Neutrophil (primary cell): ENCODE measurements around the gene PLCL1.

Experiments
- H3K27ac ChIP-seq: fragments of 200-600 bp; sonication (generic); 2 replicates; pipeline ENCODE4 v1.5.1; 2016; ENCODE audit warnings: mild to moderate bottlenecking, moderate library complexity
- H3K27me3 ChIP-seq: fragments of 200-600 bp; sonication (generic); 2 replicates; pipeline ENCODE4 v1.6.0; 2016; ENCODE audit warnings: mild to moderate bottlenecking
- H3K36me3 ChIP-seq: fragments of 200-600 bp; sonication (generic); 2 replicates; pipeline ENCODE4 v1.5.1; 2017
- H3K4me1 ChIP-seq, 2 experiments: fragments of 200-600 bp in 1 of 2; sonication (generic) in 1 of 2; 1 replicate in 1 of 2; 2 replicates in 1 of 2; pipeline versions ENCODE4 v1.5.1 to v1.6.1; 2013 to 2016; ENCODE audit warnings: low read depth in 1 of 2, low read length in 1 of 2, mild to moderate bottlenecking in 1 of 2, moderate library complexity in 1 of 2; ENCODE audit not compliant: control insufficient read depth in 1 of 2, insufficient read depth in 1 of 2
- H3K4me3 ChIP-seq, 2 experiments: fragments of 200-600 bp in 1 of 2; sonication (generic) in 1 of 2; 1 replicate in 1 of 2; 2 replicates in 1 of 2; pipeline ENCODE4 v1.5.1; 2013 to 2016; ENCODE audit warnings: low read depth in 1 of 2, low read length in 1 of 2, mild to moderate bottlenecking in 1 of 2, moderate library complexity in 1 of 2
- H3K9me3 ChIP-seq: fragments of 200-600 bp; sonication (generic); 2 replicates; pipeline ENCODE4 v1.5.1; 2016
- CTCF ChIP-seq: fragments of 200-600 bp; sonication (generic); IDR thresholded peaks from 2 replicates; pipeline ENCODE4 v1.5.1; 2016; ENCODE audit warnings: antibody characterized with exemption

The PLCL1 gene

GRCh38 chr2:197994751-197995150, 190.4 kb downstream of the PLCL1 start:
- H3K27me3 ChIP-seq, result no peaks in the 10 kb centered on the region
- no peaks in the 10 kb centered on the region for H3K9me3 ChIP-seq
- no peak overlapping the region for H3K4me3 ChIP-seq
- H3K27ac ChIP-seq, result no peak overlapping the region
- H3K4me1 ChIP-seq, result no peaks in the 10 kb centered on the region
- TF ChIP-seq CTCF, result no peak
- no peaks in the 10 kb centered on the region for H3K36me3 ChIP-seq

GRCh38 chr2:197996583-197996982, 192.2 kb downstream of the PLCL1 start:
- Histone ChIP-seq H3K27ac (no peak overlapping the region), H3K4me1 (no peaks in the 10 kb centered on the region), H3K27me3 (no peaks in the 10 kb centered on the region), H3K9me3 (no peaks in the 10 kb centered on the region), H3K36me3 (no peaks in the 10 kb centered on the region), H3K4me3 (no peak overlapping the region)
- no peak for TF ChIP-seq CTCF

GRCh38 chr2:197997083-197997541, 192.7 kb downstream of the PLCL1 start:
- Histone ChIP-seq H3K36me3 (no peaks in the 10 kb centered on the region), H3K27ac (no peak overlapping the region), H3K4me1 (no peaks in the 10 kb centered on the region), H3K4me3 (no peak overlapping the region), H3K27me3 (no peaks in the 10 kb centered on the region), H3K9me3 (no peaks in the 10 kb centered on the region)
- no peak for TF ChIP-seq CTCF

- Histone ChIP-seq H3K27me3 (no peaks in the 10 kb centered on the region), H3K4me1 (no peaks in the 10 kb centered on the region), H3K9me3 (no peaks in the 10 kb centered on the region), H3K27ac (no peak overlapping the region), H3K36me3 (no peaks in the 10 kb centered on the region), H3K4me3 (no peak overlapping the region)
- no peak for TF ChIP-seq CTCF
Measured at GRCh38 chr2:197998702-197999101, 194.3 kb downstream of the PLCL1 start.

- Histone ChIP-seq H3K27ac (no peak overlapping the region), H3K4me1 (no peaks in the 10 kb centered on the region), H3K36me3 (no peaks in the 10 kb centered on the region), H3K27me3 (no peaks in the 10 kb centered on the region), H3K9me3 (no peaks in the 10 kb centered on the region), H3K4me3 (no peak overlapping the region)
- TF ChIP-seq CTCF, result no peak
Measured at GRCh38 chr2:198000417-198000816, 196.0 kb downstream of the PLCL1 start.

GRCh38 chr2:198004173-198004572, 199.8 kb downstream of the PLCL1 start:
- no peaks in the 10 kb centered on the region for H3K4me1 ChIP-seq
- no peaks in the 10 kb centered on the region for H3K36me3 ChIP-seq
- TF ChIP-seq CTCF, result no peak
- H3K27me3 ChIP-seq, result no peaks in the 10 kb centered on the region
- no peaks in the 10 kb centered on the region for H3K9me3 ChIP-seq
- no peak overlapping the region for H3K27ac ChIP-seq
- H3K4me3 ChIP-seq, result no peak overlapping the region
